B cell (primary cell): Measurements from ENCODE around the gene SYNGAP1.

ENCODE experiments used
- EZH2 ChIP-seq: IDR thresholded peaks from 2 replicates; pipeline ENCODE4 v1.6.1; 2012; ENCODE audit warnings: borderline replicate concordance, low read depth, mild to moderate bottlenecking, moderate library complexity, low read length; ENCODE audit not compliant: insufficient read depth, poor library complexity, severe bottlenecking
- TF ChIP-seq, protein P1 (sequence below): fragments of 200-600 bp; IDR thresholded peaks from one replicate; pipeline ENCODE4 v1.8.0; 2022; ENCODE audit warnings: antibody characterized with exemption, mild to moderate bottlenecking

DNA sequence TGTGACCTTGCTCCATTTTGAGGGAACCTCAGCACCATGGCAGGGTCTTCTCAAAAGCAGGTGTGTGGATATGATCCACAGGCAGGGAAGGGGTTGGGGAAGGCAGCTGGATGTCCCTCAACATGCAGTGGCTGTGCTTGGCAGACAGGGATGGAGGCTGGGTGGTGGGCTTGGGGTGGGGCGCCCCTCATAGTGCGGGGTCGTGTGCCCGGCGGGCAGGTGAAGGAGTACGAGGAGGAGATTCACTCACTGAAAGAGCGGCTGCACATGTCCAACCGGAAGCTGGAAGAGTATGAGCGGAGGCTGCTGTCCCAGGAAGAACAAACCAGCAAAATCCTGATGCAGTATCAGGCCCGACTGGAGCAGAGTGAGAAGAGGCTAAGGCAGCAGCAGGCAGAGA is 26.5 kb downstream of the SYNGAP1 start:
- TF ChIP-seq, protein P1, sequence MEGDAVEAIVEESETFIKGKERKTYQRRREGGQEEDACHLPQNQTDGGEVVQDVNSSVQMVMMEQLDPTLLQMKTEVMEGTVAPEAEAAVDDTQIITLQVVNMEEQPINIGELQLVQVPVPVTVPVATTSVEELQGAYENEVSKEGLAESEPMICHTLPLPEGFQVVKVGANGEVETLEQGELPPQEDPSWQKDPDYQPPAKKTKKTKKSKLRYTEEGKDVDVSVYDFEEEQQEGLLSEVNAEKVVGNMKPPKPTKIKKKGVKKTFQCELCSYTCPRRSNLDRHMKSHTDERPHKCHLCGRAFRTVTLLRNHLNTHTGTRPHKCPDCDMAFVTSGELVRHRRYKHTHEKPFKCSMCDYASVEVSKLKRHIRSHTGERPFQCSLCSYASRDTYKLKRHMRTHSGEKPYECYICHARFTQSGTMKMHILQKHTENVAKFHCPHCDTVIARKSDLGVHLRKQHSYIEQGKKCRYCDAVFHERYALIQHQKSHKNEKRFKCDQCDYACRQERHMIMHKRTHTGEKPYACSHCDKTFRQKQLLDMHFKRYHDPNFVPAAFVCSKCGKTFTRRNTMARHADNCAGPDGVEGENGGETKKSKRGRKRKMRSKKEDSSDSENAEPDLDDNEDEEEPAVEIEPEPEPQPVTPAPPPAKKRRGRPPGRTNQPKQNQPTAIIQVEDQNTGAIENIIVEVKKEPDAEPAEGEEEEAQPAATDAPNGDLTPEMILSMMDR, result no peak
- no peak for TF ChIP-seq EZH2
